ENCODE measurements around the gene SALL2.
"Not testable (repeated sequence)": the region's sequence is repeated elsewhere in the genome, so short reads cannot be mapped to it uniquely, and the experiment has no call there.

Gene SALL2

GRCh38 chr14:21525962-21526671, at the start of gene SALL2:
TSS of gene SALL2 (minus strand) at chr14:21526346. CDS start at chr14:21526127, 219 bp downstream.
- peak; percentile 30 to 79 (median 49) for DNase-seq (ENCODE audit: low read depth in 3 of 3)

GRCh38 chr14:21575661-21576060, 49.5 kb upstream of the SALL2 start:
- DNase-seq (ENCODE audit: low read depth in 3 of 3): no peak

- no peak for DNase-seq (ENCODE audit: low read depth in 3 of 3)
These were observed 46.5 kb upstream of the SALL2 start for GRCh38 chr14:21572604-21573003.

GRCh38 chr14:21558703-21559170, 32.6 kb upstream of the SALL2 start:
- no peak for DNase-seq (ENCODE audit: low read depth in 3 of 3)

- peak; percentile 49 to 68 (median 61) for DNase-seq (ENCODE audit: low read depth in 3 of 3)
These were observed 31.1 kb upstream of the SALL2 start for GRCh38 chr14:21557084-21557901.

- no peak for DNase-seq (ENCODE audit: low read depth in 3 of 3)
These were observed 30.4 kb upstream of the SALL2 start for GRCh38 chr14:21556378-21557083.

- no peak for DNase-seq (ENCODE audit: low read depth in 3 of 3)
These were observed 27.1 kb upstream of the SALL2 start for GRCh38 chr14:21553266-21553665.

GRCh38 chr14:21544588-21544987, 18.4 kb upstream of the SALL2 start:
- DNase-seq (ENCODE audit: low read depth in 3 of 3): not testable (repeated sequence)

GRCh38 chr14:21543963-21544362, 17.8 kb upstream of the SALL2 start:
- no peak for DNase-seq (ENCODE audit: low read depth in 3 of 3)

GRCh38 chr14:21543521-21543960, 17.4 kb upstream of the SALL2 start:
- no peak for DNase-seq (ENCODE audit: low read depth in 3 of 3)

GRCh38 chr14:21541413-21542074, 15.4 kb upstream of the SALL2 start:
- DNase-seq (ENCODE audit: low read depth in 3 of 3): no peak

GRCh38 chr14:21539189-21539940, 13.2 kb upstream of the SALL2 start:
- no peak for DNase-seq (ENCODE audit: low read depth in 3 of 3)

- DNase-seq (ENCODE audit: low read depth in 3 of 3): no peak
These were observed 10.9 kb upstream of the SALL2 start for GRCh38 chr14:21537090-21537424.

- no peak for DNase-seq (ENCODE audit: low read depth in 3 of 3)
These were observed 10.4 kb upstream of the SALL2 start for GRCh38 chr14:21536418-21537089.

GRCh38 chr14:21535545-21536417, 9.6 kb upstream of the SALL2 start:
- no peak for DNase-seq (ENCODE audit: low read depth in 3 of 3)

GRCh38 chr14:21534576-21534975, 8.4 kb upstream of the SALL2 start:
- DNase-seq (ENCODE audit: low read depth in 3 of 3): no peak

GRCh38 chr14:21533294-21533693, 7.1 kb upstream of the SALL2 start:
- DNase-seq (ENCODE audit: low read depth in 3 of 3): no peak

- DNase-seq (ENCODE audit: low read depth in 3 of 3): no peak
These were observed 3.4 kb upstream of the SALL2 start for GRCh38 chr14:21529515-21529914.
